DND-41 (cell line): Measurements from ENCODE around the gene IZUMO1.

Experiments used
- CTCF ChIP-seq: IDR thresholded peaks from 2 replicates; pipeline ENCODE4 v1.5.1; 2012; ENCODE audit warnings: borderline replicate concordance, low read length, moderate library complexity, mild to moderate bottlenecking; ENCODE audit not compliant: poor library complexity, severe bottlenecking; ENCODE audit errors: extremely low read depth
- EZH2 ChIP-seq: IDR thresholded peaks from 3 replicates; pipeline ENCODE4 v1.6.1; 2012; ENCODE audit warnings: borderline replicate concordance, low read depth, mild to moderate bottlenecking, moderate library complexity, low read length, inconsistent platforms; ENCODE audit not compliant: severe bottlenecking

GRCh38 chr19:48708471-48708870, 38.2 kb downstream of the IZUMO1 start:
- TF ChIP-seq CTCF, result no peak
- no peak for TF ChIP-seq EZH2
